HCT116 (cell line): ENCODE data around the gene C2orf80. TPM values are rescaled to one million over a fixed set of nuclear protein-coding genes. Genes with fewer than 3 reads are reported as not detected.
"Not testable (repeated sequence)": the region's sequence is repeated elsewhere in the genome, so short reads cannot be mapped to it uniquely, and the experiment has no call there.

Experiments used
- ATAC-seq: fragments of 200-7000 bp; cut with Tn5 transposase; 2 replicates; pipeline ENCODE4 v1.9.1; 2020; ENCODE audit warnings: mild to moderate bottlenecking, moderate library complexity
- BruUV-seq: library from RNA; stranded (reverse); fragments of 400-500 nt; replicated peaks from 2 replicates; lab custom pipeline; 2021; lab: Mats Ljungman, UMichigan
- CTCF ChIA-PET: fragments of 300-600 bp; sonication (Branson Sonifier 250); formaldehyde crosslinking; loops from one replicate; lab custom pipeline; 2021; ENCODE audit warnings: antibody characterized with exemption; lab: Charles Lee
- POLR2A ChIA-PET: fragments of 300-600, 350-600 bp; sonication (Branson Sonifier 250); formaldehyde crosslinking; loops from one replicate; lab custom pipeline; 2021; ENCODE audit warnings: antibody characterized with exemption; lab: Charles Lee
- RAD21 ChIA-PET, 2 experiments: fragments of 300-600 bp; sonication (Branson Sonifier 250); formaldehyde crosslinking; loops; one replicate each; lab custom pipeline; 2023; ENCODE audit warnings: low total read pairs in 2 of 2; ENCODE audit not compliant: uncharacterized antibody in 2 of 2, unreplicated experiment in 2 of 2, low non-redundant PET in 1 of 2; lab: Charles Lee
- DNase-seq: peaks from one replicate; pipeline ENCODE4 v3.0.0-alpha.2; 2010; ENCODE audit warnings: low read depth, low spot score
- H2AFZ ChIP-seq: fragments of 200-600 bp; shearing (Covaris generic), sonication (generic); 2 replicates; pipeline ENCODE4 v1.6.1; 2017; ENCODE audit warnings: low read depth, mixed run types, mixed read lengths, antibody characterized with exemption, low read length; ENCODE audit not compliant: poor library complexity, severe bottlenecking
- H3K27ac ChIP-seq: 2 replicates; pipeline ENCODE4 v1.5.1; 2012; ENCODE audit warnings: low read depth, low read length
- H3K27me3 ChIP-seq: fragments of 200-600 bp; sonication (generic); 2 replicates; pipeline ENCODE4 v1.6.1; 2016; ENCODE audit warnings: mixed run types, low read length, mixed read lengths; ENCODE audit not compliant: insufficient read depth
- H3K36me3 ChIP-seq, 2 experiments: fragments of 200-500 bp in 1 of 2; fragments of 200-600 bp in 1 of 2; sonication (Bioruptor generic) in 1 of 2; sonication (generic) in 1 of 2; 2 replicates each; pipeline versions ENCODE4 v1.5.1 to v1.6.1; 2014 to 2016; ENCODE audit warnings: low read length in 2 of 2, inconsistent platforms in 1 of 2, mixed read lengths in 1 of 2, mixed run types in 1 of 2; ENCODE audit not compliant: insufficient read depth in 2 of 2, control insufficient read depth in 1 of 2
- H3K4me1 ChIP-seq, 2 experiments: fragments of 200-600 bp in 1 of 2; sonication (generic) in 1 of 2; 2 replicates each; pipeline versions ENCODE4 v1.5.1 to v1.6.1; 2012 to 2017; ENCODE audit warnings: low read length in 2 of 2, inconsistent platforms in 1 of 2, mild to moderate bottlenecking in 1 of 2, mixed read lengths in 1 of 2, mixed run types in 1 of 2, moderate library complexity in 1 of 2; ENCODE audit not compliant: insufficient read depth in 2 of 2, control insufficient read depth in 1 of 2
- H3K4me2 ChIP-seq: fragments of 200-600 bp; sonication (generic); 2 replicates; pipeline ENCODE4 v1.6.1; 2017; ENCODE audit warnings: mixed run types, low read length, mixed read lengths
- H3K4me3 ChIP-seq, 2 experiments: fragments of 200-600 bp in 1 of 2; sonication (generic) in 1 of 2; replicated peaks in 1 of 2; 2 replicates each; pipeline ENCODE4 v1.5.1; 2011 to 2016; ENCODE audit warnings: low read length in 2 of 2, control low read depth in 1 of 2, low read depth in 1 of 2, mild to moderate bottlenecking in 1 of 2, mixed read lengths in 1 of 2, mixed run types in 1 of 2
- H3K79me2 ChIP-seq: fragments of 200-600 bp; sonication (generic); 2 replicates; pipeline ENCODE4 v1.6.1; 2017; ENCODE audit warnings: mild to moderate bottlenecking, mixed run types, low read length, moderate library complexity, mixed read lengths; ENCODE audit not compliant: insufficient read depth
- H3K9ac ChIP-seq: fragments of 200-600 bp; sonication (generic); 2 replicates; pipeline ENCODE4 v1.6.1; 2016; ENCODE audit warnings: low read length, mixed read lengths
- H3K9me2 ChIP-seq: fragments of 200-600 bp; sonication (generic), shearing (Covaris generic); 2 replicates; pipeline ENCODE4 v1.6.1; 2017; ENCODE audit warnings: mixed run types, mild to moderate bottlenecking, moderate library complexity; ENCODE audit not compliant: insufficient read depth
- H3K9me3 ChIP-seq, 2 experiments: fragments of 200-500 bp in 1 of 2; fragments of 200-600 bp in 1 of 2; sonication (Bioruptor generic) in 1 of 2; sonication (generic) in 1 of 2; 2 replicates each; pipeline ENCODE4 v1.6.1; 2014 to 2017; ENCODE audit warnings: low read length in 2 of 2, mixed read lengths in 2 of 2, inconsistent platforms in 1 of 2, low read depth in 1 of 2, mild to moderate bottlenecking in 1 of 2, mixed run types in 1 of 2, moderate library complexity in 1 of 2; ENCODE audit not compliant: control insufficient read depth in 1 of 2, insufficient read depth in 1 of 2
- H4K20me1 ChIP-seq: fragments of 200-600 bp; sonication (generic), shearing (Covaris generic); 2 replicates; pipeline ENCODE4 v1.6.1; 2017; ENCODE audit warnings: mixed run types, mild to moderate bottlenecking, moderate library complexity; ENCODE audit not compliant: insufficient read depth
- ELF1 ChIP-seq: IDR thresholded peaks from 2 replicates; pipeline ENCODE4 v1.6.1; 2012; ENCODE audit warnings: low read depth, borderline replicate concordance
- FOSL1 ChIP-seq: IDR thresholded peaks from 2 replicates; pipeline ENCODE4 v1.6.1; 2012; ENCODE audit warnings: low read depth
- intact Hi-C: fragments of 100-400 bp; cut with micrococcal nuclease; formaldehyde crosslinking; loops from 2 replicates; pipeline ENCODE4 v1.10.0; 2022
- total RNA-seq: library from RNA; stranded (reverse); gene quantifications from one replicate; pipeline ENCODE4 v1.2.1, GENCODE V29; 2021; ENCODE audit not compliant: unreplicated experiment

Gene C2orf80
- total RNA-seq, 1 experiment from 2014 or later, result not detected

- H3K9ac ChIP-seq, result no peak overlapping the region
- H3K27ac ChIP-seq, result no peak overlapping the region
- no peak overlapping the region for H3K4me3 ChIP-seq
- peaks cover 0 to 10% of the 10 kb centered on the region in 2 experiments; a peak in 2 of 4 replicates for H3K4me1 ChIP-seq
- TF ChIP-seq FOSL1 (0 out of 2 replicates have a peak, but pooled peaks have one; percentile 21), ELF1 (no peak)
- intact Hi-C loops, result no loop called here
- BruUV-seq, result no TSS peak
- H3K79me2 ChIP-seq, result no peaks in the 10 kb centered on the region
- no peak overlapping the region for H3K4me2 ChIP-seq
- H3K27me3 ChIP-seq, result no peaks in the 10 kb centered on the region
- peak; percentile 34; the same call in 1 of the 2 replicates for ATAC-seq
- no peaks in the 10 kb centered on the region for H3K36me3 ChIP-seq
- no peaks in the 10 kb centered on the region for H4K20me1 ChIP-seq
- RAD21 ChIA-PET, result no interaction called here
- no peaks in the 10 kb centered on the region for H3K9me3 ChIP-seq
- no peaks in the 10 kb centered on the region for H3K9me2 ChIP-seq
- CTCF ChIA-PET, result no interaction called here
- peak overlapping the region; percentile 38 for H2AFZ ChIP-seq
- POLR2A ChIA-PET, result no interaction called here
- no peak for DNase-seq
Measured at GRCh38 chr2:208222351-208222750, 32.5 kb upstream of the C2orf80 start.

- H3K9me2 ChIP-seq, H3K36me3 ChIP-seq, intact Hi-C loops, RAD21 ChIA-PET, H3K4me2 ChIP-seq, BruUV-seq, H3K27ac ChIP-seq, CTCF ChIA-PET, H3K27me3 ChIP-seq, H3K9ac ChIP-seq, H3K4me3 ChIP-seq, H2AFZ ChIP-seq, H3K9me3 ChIP-seq, DNase-seq, ATAC-seq, POLR2A ChIA-PET, H3K79me2 ChIP-seq, H4K20me1 ChIP-seq: not testable (repeated sequence)
- peaks cover 0 to 10% of the 10 kb centered on the region in 2 experiments; a peak in 2 of 4 replicates for H3K4me1 ChIP-seq
Measured at GRCh38 chr2:208221873-208222272, 32.0 kb upstream of the C2orf80 start.
